GM12878 (cell line): ENCODE results near the gene IL36A.

Experiments used
- EZH2 ChIP-seq: IDR thresholded peaks from 2 replicates; pipeline ENCODE4 v1.6.1; 2012; ENCODE audit warnings: low read depth, mild to moderate bottlenecking, control low read depth, inconsistent platforms, low read length, borderline replicate concordance; ENCODE audit not compliant: control insufficient read depth
- MEF2A ChIP-seq: IDR thresholded peaks from 2 replicates; pipeline ENCODE4 v1.6.1; 2011; ENCODE audit warnings: low read depth, mild to moderate bottlenecking, low read length, moderate library complexity; ENCODE audit not compliant: insufficient read depth
- POLR2A ChIP-seq: IDR thresholded peaks from 2 replicates; pipeline ENCODE4 v1.6.1; 2011; ENCODE audit warnings: low read depth, mild to moderate bottlenecking, low read length
- POLR2AphosphoS5 ChIP-seq: IDR thresholded peaks from 2 replicates; pipeline ENCODE4 v1.6.1; 2011; ENCODE audit warnings: mild to moderate bottlenecking, low read length, inconsistent platforms
- RAD51 ChIP-seq: fragments of 450-650 bp; IDR thresholded peaks from 2 replicates; pipeline ENCODE4 v1.6.1; 2016; ENCODE audit warnings: moderate library complexity, mild to moderate bottlenecking, inconsistent platforms
- RFX5 ChIP-seq: IDR thresholded peaks from 2 replicates; pipeline ENCODE4 v1.6.1; 2011; ENCODE audit warnings: low read depth, low read length, improper control_type of control experiment
- TARDBP ChIP-seq: IDR thresholded peaks from 2 replicates; pipeline ENCODE4 v1.6.1; 2016; ENCODE audit warnings: borderline replicate concordance
- TF ChIP-seq, protein P1 (sequence below), 3 experiments: IDR thresholded peaks in 2 of 3; conservative IDR thresholded peaks in 1 of 3; 2 replicates each; pipeline ENCODE4 v1.5.1; 2011; ENCODE audit warnings: low read depth in 3 of 3, low read length in 3 of 3, mild to moderate bottlenecking in 3 of 3, control low read depth in 2 of 3, moderate library complexity in 2 of 3, inconsistent platforms in 1 of 3, mixed read lengths in 1 of 3; ENCODE audit not compliant: control insufficient read depth in 2 of 3, insufficient read depth in 1 of 3; ENCODE audit errors: extremely low read depth in 1 of 3
- TF ChIP-seq, protein P2 (sequence below): IDR thresholded peaks from 2 replicates; pipeline ENCODE4 v1.6.1; 2011; ENCODE audit warnings: borderline replicate concordance, low read depth, mild to moderate bottlenecking, moderate library complexity, low read length; ENCODE audit not compliant: insufficient read depth, poor library complexity, severe bottlenecking

DNA sequence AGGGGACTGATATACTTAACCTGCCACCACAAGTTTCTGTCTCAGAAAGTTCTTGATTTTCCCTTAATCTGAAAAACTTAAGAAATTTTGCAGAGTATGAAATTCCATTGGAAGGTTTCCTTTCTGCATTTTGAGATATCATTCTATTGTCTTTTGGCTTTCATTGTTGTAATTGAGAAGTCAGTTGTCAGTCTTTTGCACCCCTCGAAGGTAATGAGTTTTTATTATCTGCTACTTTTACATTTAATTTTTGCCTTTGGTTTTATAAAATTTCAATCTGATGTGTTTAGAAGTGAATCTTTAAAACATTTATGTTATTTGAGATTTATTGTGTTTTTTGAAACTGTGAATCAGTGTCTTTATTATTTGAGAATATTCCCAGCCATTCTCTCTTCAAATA is 4.8 kb upstream of the IL36A start:
- TF ChIP-seq RFX5 (no peak), POLR2A (no peak), RAD51 (no peak), EZH2 (no peak), MEF2A (no peak), TARDBP (no peak), POLR2AphosphoS5 (no peak)
- TF ChIP-seq, protein P1, sequence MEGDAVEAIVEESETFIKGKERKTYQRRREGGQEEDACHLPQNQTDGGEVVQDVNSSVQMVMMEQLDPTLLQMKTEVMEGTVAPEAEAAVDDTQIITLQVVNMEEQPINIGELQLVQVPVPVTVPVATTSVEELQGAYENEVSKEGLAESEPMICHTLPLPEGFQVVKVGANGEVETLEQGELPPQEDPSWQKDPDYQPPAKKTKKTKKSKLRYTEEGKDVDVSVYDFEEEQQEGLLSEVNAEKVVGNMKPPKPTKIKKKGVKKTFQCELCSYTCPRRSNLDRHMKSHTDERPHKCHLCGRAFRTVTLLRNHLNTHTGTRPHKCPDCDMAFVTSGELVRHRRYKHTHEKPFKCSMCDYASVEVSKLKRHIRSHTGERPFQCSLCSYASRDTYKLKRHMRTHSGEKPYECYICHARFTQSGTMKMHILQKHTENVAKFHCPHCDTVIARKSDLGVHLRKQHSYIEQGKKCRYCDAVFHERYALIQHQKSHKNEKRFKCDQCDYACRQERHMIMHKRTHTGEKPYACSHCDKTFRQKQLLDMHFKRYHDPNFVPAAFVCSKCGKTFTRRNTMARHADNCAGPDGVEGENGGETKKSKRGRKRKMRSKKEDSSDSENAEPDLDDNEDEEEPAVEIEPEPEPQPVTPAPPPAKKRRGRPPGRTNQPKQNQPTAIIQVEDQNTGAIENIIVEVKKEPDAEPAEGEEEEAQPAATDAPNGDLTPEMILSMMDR (IDR thresholded peaks at IDR 0.05 in 2 of 3, conservative IDR thresholded peaks at IDR 0.05 in 1 of 3; ENCODE audit: control insufficient read depth in 2 of 3, extremely low read depth in 1 of 3, insufficient read depth in 1 of 3, low read depth in 3 of 3, low read length in 3 of 3) = no peak
- TF ChIP-seq, protein P2, sequence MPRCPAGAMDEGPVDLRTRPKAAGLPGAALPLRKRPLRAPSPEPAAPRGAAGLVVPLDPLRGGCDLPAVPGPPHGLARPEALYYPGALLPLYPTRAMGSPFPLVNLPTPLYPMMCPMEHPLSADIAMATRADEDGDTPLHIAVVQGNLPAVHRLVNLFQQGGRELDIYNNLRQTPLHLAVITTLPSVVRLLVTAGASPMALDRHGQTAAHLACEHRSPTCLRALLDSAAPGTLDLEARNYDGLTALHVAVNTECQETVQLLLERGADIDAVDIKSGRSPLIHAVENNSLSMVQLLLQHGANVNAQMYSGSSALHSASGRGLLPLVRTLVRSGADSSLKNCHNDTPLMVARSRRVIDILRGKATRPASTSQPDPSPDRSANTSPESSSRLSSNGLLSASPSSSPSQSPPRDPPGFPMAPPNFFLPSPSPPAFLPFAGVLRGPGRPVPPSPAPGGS = no peak
